ENCODE data around the gene TSNAXIP1. TPM values are rescaled to one million over a fixed set of nuclear protein-coding genes. Genes with fewer than 3 reads are reported as not detected.

Gene TSNAXIP1
- total and polyA plus RNA-seq, 9 of the 15 experiments (the other 6 are each of a cell fraction or from before 2014, with no cell fraction given): 0.03 to 0.24 (median 0.11) TPM; not detected in 4

DNA sequence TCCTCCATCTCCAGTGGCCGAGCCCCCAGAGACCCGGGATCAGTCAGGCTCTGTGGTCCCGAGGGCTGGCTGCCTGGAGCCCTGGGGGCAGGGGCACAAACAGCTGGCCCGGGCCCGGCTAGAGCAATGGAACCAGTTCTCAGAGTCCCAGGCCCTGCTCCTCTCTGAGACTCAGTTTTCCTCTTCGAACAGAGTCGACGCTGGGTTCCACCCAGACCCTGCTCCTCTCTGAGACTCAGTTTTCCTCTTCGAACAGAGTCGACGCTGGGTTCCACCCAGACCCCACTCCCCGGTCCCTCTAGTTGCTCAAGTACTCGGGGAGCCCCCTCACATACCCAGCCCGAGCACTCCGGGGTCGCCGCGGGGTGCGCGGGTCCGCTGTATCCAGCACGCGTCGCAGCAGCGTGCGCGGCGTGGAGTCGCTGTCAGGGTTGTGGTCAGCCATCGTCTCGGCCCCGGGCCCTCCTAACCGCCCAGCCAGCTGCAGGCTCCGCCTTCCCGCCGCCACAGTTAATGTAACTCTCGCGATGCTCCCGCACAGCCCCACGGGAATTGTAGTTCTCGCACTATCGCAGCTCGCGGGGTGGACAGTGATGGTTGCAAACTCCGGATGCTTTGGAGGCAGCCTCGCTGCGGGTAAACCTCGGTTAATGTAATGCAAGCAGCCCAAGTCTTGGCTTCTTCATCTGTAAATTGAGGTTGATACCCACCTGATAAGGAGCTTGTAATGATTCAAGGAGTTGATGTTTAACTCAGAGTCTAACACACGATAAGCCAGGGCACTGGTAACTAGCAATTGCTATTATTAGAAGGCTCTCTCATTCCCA lies 26.9 kb downstream of the TSNAXIP1 start (continued):
- no peak for TF ChIP-seq ZNF609 (CRISPR knock-in tag; IDR thresholded peaks at IDR 0.05; ENCODE audit: borderline replicate concordance)
- TF ChIP-seq ZNF143 (CRISPR knock-in tag; IDR thresholded peaks at IDR 0.05): peak; percentile 99
- TF ChIP-seq ZNF263 (CRISPR knock-in tag; IDR thresholded peaks at IDR 0.05; ENCODE audit: borderline replicate concordance): peak; percentile 61; the same call in 1 of the 2 replicates
- TF ChIP-seq MLLT1 (IDR thresholded peaks at IDR 0.05): no peak
- TF ChIP-seq, protein P1, sequence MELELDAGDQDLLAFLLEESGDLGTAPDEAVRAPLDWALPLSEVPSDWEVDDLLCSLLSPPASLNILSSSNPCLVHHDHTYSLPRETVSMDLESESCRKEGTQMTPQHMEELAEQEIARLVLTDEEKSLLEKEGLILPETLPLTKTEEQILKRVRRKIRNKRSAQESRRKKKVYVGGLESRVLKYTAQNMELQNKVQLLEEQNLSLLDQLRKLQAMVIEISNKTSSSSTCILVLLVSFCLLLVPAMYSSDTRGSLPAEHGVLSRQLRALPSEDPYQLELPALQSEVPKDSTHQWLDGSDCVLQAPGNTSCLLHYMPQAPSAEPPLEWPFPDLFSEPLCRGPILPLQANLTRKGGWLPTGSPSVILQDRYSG (tag; conservative IDR thresholded peaks at IDR 0.05; ENCODE audit: low read depth): no peak
- no peak for TF ChIP-seq PTBP1 (IDR thresholded peaks at IDR 0.05; ENCODE audit: low read depth, low read length)
- TF ChIP-seq ZFP91 (CRISPR knock-in tag; IDR thresholded peaks at IDR 0.05): no peak
- no peak for TF ChIP-seq U2AF2 (optimal IDR thresholded peaks at IDR 0.05; ENCODE audit: low read depth, low read length)
- no peak for TF ChIP-seq JUNB (CRISPR knock-in tag; conservative IDR thresholded peaks at IDR 0.05)
- TF ChIP-seq, protein P2, sequence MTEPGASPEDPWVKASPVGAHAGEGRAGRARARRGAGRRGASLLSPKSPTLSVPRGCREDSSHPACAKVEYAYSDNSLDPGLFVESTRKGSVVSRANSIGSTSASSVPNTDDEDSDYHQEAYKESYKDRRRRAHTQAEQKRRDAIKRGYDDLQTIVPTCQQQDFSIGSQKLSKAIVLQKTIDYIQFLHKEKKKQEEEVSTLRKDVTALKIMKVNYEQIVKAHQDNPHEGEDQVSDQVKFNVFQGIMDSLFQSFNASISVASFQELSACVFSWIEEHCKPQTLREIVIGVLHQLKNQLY (CRISPR knock-in tag; conservative IDR thresholded peaks at IDR 0.05): no peak
- no peak for TF ChIP-seq MTF1 (CRISPR knock-in tag; IDR thresholded peaks at IDR 0.05; ENCODE audit: borderline replicate concordance)
- TF ChIP-seq ARNT (IDR thresholded peaks at IDR 0.05): no peak
- no peak for TF ChIP-seq NCOA6 (IDR thresholded peaks at IDR 0.05)
- TF ChIP-seq ILK (tag; IDR thresholded peaks at IDR 0.05; ENCODE audit: borderline replicate concordance, low read depth): no peak
- peak; percentile 89 for TF ChIP-seq L3MBTL2 (IDR thresholded peaks at IDR 0.05)
- TF ChIP-seq ZNF431 (CRISPR knock-in tag; IDR thresholded peaks at IDR 0.05): peak; percentile 43; the same call in 1 of the 2 replicates
- TF ChIP-seq FOS (IDR thresholded peaks at IDR 0.05; ENCODE audit: extremely low read depth, insufficient read length): no peak
- no peak for TF ChIP-seq SLC30A9 (CRISPR knock-in tag; IDR thresholded peaks at IDR 0.05)

Measured in K562 (cell line).